ENCODE results near the gene PAH.
"Not testable (repeated sequence)": the region's sequence is repeated elsewhere in the genome, so short reads cannot be mapped to it uniquely, and the experiment has no call there.

The PAH gene

DNA sequence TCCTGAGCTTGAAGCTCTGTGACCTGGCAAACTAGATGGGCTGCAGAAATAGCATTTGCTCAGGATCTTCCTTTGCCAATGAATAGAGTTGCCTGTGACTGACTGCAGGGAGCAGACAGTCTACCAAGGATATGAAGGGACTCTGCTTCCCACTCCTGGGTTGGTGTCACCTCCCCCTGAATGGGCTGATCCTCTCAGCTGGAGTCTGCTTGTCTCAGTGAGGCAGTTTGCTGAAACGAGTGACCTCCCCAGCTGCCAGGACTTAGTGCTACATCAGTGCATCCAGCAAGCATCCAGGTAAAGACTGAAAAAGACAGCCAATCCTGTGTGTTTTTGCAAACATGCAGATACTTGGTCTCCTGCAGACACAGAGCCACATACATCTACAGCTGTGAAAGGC lies 28.5 kb downstream of the PAH start:
- no peak for DNase-seq

DNA sequence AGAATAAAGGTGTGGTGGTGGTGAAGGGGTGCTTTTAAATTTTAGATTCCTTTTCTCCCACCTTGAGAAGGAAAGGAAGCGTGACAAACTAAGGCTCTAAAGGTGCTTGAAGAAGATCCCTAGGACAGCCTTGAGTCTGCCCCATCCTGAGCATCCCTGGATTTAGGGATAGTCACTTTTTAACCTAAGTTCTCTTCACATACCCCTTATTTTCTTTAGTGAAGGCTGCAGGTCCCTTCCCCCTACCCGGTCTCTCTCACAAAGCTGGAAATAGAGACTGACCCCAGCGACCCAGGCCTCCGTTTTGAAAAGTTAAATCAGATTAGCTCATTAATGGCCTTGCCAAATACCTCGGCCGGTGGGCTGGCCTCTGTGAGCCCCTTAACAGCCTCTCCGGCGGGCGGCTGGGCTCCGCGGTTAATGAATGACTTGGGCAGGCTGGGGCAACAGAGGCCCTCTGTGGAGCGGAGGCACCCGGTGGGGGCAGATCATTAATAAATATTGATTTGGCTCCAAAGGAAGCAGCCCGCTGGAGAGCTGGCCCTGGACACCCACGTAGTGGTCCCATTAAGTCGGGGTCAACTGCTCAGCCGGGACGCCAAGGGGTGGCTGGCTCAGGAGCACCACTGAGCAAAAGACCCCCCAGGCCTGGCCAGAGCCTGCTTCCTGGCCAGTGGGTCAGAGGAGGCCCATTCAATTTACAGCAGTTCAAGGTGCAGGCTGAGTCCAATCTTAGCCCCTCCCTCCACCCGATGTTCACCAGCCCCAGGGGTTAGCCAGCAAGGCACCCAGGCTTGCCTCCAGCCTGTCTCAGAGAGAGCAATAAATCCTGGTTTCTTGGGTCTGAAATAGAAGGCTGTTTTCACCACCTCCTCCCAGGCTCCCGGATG lies 31.8 kb downstream of the PAH start:
- no peak for DNase-seq

GRCh38 chr12:102883204-102883799 lies 33.7 kb downstream of the PAH start:
- DNase-seq = peak; percentile 43 to 52

- DNase-seq = no peak
Measured at GRCh38 chr12:102880783-102881182, 36.3 kb downstream of the PAH start.

DNA sequence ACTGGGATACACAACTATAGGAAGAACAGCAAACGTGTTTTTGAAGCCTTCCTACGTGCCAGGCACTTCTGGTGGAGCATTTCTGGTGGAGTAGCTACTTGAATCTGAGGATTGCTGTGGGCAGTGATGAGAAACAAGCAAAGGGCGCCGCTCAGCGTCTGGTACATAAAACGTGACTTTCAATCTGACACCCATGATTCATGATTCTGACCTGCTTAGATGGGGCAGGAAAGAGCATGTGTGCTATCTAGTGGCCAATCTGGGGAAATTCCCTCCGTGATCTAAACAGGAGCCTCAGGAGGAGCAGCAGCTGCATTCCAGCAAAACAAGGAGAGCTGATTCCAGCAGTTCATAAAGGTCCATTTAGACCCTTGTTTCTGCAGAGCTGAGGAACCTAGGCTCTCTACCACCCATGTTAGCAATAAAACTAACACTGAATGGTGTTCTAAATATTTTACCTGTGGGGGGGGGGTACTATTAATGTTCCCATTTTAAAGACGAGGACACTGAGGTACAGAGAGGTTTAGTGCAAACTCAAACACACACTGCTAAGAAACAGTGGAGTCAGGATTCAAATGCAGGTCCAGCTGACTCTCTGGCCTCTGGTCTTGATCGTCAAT lies 37.8 kb downstream of the PAH start:
- DNase-seq = peak; percentile 12 to 30

DNA sequence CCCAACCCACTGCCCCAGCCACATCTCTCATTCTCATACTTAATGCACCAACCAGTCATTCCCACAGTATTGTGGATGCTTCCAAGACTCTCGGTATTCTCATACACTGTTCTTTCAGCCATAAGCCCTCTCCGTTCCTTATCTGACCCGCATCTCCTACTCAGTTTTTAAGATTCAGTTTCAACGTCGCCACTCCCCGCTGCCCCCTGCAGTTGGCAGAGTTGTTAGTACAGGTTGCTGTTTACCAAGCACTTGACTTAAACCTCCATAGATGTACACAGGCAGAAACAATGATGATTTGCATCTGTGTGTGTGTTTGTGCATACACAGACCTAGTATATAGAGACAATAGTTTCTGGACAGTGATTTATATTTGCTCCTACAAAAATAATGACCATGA lies 40.2 kb downstream of the PAH start:
- peak in 1 of 2 experiments; percentile 6 for DNase-seq

DNA sequence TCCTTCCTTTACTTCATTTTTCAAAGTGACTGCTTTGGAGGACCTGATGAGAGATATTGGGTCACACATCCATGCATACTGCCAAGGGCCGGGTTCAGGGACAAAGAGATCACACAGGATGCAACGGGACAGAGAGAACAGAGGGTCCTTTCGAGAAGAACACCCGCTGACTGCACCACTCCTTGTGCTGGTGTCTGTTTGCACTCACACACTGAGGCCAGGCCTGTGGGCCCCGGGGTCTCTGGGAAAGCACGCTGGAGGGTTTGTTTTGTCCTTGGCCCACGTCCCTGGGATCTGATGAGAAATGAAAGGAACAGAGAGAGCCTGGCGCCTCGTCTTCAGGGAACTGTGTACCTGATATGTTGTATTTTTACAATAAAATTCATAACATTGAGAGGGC lies 42.2 kb downstream of the PAH start:
- DNase-seq = no peak

GRCh38 chr12:102873077-102873476 lies 44.0 kb downstream of the PAH start:
- no peak for DNase-seq

- no peak for DNase-seq
Measured at GRCh38 chr12:102871014-102871413, 46.0 kb downstream of the PAH start.

DNA sequence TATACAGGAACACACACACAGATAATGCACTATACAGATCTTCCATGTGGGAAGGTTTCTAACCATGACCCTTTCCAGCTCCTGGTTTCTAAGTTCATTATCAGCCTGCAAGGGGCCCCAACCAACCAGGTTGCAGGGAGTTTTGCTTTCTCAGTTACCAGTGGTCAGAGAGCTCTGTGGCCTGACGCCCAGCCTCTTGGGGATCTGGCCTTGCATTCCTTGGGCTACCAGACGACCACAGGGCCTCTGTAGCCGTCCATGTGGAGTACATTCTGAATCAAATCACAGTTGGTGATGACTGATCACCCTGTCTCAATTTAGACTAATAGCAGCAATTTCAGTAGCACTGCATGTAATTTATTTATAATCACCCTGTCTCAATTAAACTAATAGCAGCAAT lies 47.5 kb downstream of the PAH start:
- no peak for DNase-seq

- no peak for DNase-seq
Measured at GRCh38 chr12:102865821-102866615, 51.0 kb downstream of the PAH start.

DNA sequence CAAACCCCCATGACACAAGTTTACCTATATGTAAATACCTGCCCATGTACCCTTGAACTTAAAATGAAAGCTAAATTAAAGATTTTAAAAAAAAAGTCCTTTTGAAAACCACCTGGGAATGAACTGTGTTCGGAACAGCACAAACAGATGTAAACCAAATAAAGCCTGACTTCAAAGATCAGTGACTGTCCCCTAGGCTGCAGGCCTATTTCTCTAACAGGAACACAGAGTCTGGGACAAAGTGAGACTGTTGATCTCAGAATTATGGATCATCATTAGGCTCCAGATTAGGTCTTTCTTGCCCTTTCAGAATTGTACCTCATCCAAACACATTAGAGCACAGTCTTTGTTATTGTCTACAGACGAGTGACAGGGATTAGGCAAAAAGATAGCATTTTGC lies 54.6 kb downstream of the PAH start:
- no peak for DNase-seq

- DNase-seq = no peak
Measured at GRCh38 chr12:102851246-102851645, 65.8 kb downstream of the PAH start.

GRCh38 chr12:102849722-102850447 lies 67.2 kb downstream of the PAH start:
- no peak for DNase-seq

- DNase-seq = no peak
Measured at GRCh38 chr12:102848832-102849231, 68.2 kb downstream of the PAH start.

DNA sequence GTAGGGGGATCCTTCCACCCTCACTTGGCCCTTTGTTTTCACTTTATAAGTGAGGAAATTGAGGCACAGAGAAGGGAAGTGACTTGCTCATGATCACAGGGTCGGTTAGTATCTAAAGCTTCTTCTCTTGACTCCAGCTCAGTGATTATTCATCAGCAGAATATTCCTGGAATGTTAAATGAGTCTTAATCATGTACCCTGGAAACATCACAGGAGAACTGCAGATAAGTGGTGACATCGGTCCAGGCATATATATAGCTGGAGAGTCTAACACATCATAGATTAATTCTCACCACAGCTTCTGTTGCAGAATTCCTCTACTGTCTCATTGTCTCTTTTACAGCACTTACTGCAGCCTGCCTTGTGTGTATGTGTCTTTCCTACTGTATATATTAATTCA lies 69.9 kb downstream of the PAH start:
- no peak for DNase-seq

GRCh38 chr12:102833687-102834441 lies 83.2 kb downstream of the PAH start:
- no peak for DNase-seq

GRCh38 chr12:102832826-102833225 lies 84.2 kb downstream of the PAH start:
- not testable (repeated sequence) for DNase-seq

- DNase-seq = peak; percentile 5
Measured at GRCh38 chr12:102824218-102824835, 92.7 kb downstream of the PAH start.

- no peak for DNase-seq
Measured at GRCh38 chr12:102821149-102821548, 95.9 kb downstream of the PAH start.

DNA sequence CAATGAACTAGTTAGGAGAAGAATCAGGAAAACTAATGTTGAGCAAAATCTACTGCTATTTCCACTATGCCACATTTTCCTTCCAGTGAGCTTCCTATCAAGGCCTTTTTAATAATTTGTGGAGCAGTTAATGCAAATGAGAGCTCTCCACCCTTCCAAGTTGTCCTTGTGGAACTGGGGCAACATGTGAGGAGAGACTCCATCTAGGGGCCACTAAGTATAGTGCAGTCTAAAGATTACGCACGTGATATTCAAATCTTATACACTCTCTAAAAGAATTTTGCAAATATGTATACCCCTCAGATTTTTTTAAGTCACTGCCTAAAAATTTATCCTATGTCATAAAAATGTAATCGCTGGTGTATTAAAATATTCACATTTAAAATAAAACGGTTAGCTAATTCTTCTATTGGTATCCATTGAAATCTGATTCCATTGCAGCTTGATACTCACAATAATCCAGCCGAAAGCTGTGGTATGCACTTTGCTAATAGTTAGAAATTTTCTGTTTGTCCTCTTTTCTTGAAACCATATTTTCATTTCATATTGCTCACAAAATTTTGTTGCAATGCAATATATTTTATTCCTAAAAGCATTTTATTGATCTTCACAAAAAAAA lies 100.1 kb downstream of the PAH start:
- no peak for DNase-seq

All from activated CD4-positive, alpha-beta T cell treated with anti-CD3 and anti-CD28 coated beads, Interleukin-2, amount 50 U/mL, for 48 hours (primary cell).